GM12865 (cell line): ENCODE data around the gene WBP11.

Experiments
- DNase-seq: peaks from one replicate; pipeline ENCODE4 v3.0.0; 2010; ENCODE audit warnings: low read depth
- H3K4me3 ChIP-seq: 2 replicates; pipeline ENCODE4 v1.5.1; 2011; ENCODE audit warnings: mild to moderate bottlenecking, low read depth, low read length, control low read depth
- CTCF ChIP-seq: IDR thresholded peaks from 2 replicates; pipeline ENCODE4 v1.5.1; 2011; ENCODE audit warnings: low read length, control low read depth, low read depth, inconsistent platforms; ENCODE audit not compliant: insufficient read depth; ENCODE audit errors: missing control alignments

The WBP11 gene

GRCh38 chr12:14774906-14775635, 28.2 kb downstream of the WBP11 start:
- no peak for TF ChIP-seq CTCF
- peak overlapping the region; percentile 78 for H3K4me3 ChIP-seq
- DNase-seq = peak; percentile 37

DNA sequence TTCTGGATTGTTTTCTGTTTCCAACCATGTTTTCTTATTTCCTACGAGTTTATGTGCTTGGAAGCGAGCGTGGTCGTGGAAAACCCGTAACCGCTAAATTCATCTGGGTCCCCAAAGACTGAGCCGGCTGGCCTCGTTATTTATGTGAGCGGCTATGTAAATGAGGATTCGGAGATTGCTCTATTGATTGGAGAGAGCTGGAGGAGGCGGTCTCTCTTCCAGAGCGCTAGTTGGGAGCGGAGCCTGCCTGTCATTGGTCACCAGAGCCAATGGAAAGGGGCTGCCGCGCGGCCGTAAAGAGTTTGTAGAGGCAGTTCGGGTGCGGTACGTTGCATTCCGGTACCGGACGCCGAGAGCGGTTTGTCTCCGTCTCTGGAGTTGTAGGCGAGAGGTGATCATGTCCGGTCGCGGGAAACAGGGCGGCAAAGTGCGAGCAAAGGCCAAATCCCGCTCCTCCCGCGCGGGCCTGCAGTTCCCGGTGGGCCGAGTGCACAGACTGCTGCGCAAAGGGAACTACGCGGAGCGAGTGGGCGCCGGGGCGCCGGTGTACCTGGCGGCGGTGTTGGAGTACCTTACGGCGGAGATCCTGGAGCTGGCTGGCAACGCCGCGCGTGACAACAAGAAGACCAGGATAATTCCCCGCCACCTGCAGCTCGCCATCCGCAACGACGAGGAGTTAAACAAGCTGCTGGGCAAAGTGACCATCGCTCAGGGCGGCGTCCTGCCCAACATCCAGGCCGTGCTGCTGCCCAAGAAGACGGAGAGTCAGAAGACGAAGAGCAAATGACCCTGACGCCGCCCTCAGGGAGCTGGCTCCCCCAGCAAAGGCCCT, 29.0 kb downstream of the WBP11 start:
- DNase-seq = peak; percentile 98
- peak overlapping the region; percentile 78 for H3K4me3 ChIP-seq

GRCh38 chr12:14773685-14774073, 29.6 kb downstream of the WBP11 start:
- peak overlapping the region; percentile 78 for H3K4me3 ChIP-seq
- no peak for TF ChIP-seq CTCF
- DNase-seq = no peak

More for the DNA sequence above, 29.0 kb downstream of the WBP11 start:
- TF ChIP-seq CTCF = no peak

GRCh38 chr12:14772946-14773345, 30.3 kb downstream of the WBP11 start:
- TF ChIP-seq CTCF = no peak
- H3K4me3 ChIP-seq = peak overlapping the region; percentile 78
- no peak for DNase-seq

GRCh38 chr12:14771651-14772137, 31.6 kb downstream of the WBP11 start:
- DNase-seq = peak; percentile 73
- peak overlapping the region; percentile 92 for H3K4me3 ChIP-seq
- no peak for TF ChIP-seq CTCF

DNA sequence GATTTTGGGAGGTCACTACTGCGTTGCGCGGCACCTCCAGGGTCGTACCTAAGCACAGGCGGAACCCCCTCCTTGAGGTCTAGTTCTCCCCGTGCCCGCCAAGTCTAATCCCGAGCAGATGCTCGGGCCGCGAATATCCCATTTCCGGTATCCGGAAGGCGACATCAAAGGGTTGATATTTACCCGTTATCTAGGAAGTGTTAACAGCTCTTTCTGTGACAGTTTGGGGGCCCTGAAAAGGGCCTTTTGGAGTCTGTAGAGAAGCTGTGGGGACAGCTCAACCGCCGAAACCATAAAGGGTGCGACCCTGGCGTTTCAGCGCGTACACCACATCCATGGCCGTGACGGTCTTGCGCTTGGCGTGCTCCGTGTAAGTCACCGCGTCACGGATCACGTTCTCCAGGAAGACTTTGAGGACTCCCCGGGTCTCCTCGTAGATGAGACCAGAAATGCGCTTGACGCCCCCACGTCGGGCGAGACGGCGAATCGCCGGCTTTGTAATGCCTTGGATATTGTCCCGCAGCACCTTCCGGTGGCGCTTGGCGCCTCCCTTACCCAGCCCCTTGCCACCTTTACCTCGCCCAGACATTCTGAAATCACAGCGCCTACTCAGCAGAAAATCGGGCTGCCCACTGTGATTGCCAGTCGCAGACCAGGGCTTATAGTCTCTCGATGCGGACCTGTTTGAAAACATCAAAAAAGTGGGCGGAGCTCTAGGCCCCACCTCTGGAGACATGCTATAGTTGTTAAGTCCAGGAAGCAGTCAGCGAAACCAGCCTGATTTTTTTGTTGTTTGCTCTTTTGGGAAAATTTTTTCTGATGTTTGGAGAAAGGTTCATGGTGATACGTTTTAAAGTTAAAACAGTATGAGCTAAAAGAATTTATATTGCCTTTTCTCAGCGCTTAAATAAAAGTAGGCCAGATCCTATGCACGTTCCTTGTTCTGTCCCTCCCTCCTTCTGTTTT, 32.5 kb downstream of the WBP11 start:
- peak; percentile 98 for DNase-seq
- peak overlapping the region; percentile 92 for H3K4me3 ChIP-seq
- no peak for TF ChIP-seq CTCF
